ENCODE results near the gene HOXA4.

The HOXA4 gene

DNA sequence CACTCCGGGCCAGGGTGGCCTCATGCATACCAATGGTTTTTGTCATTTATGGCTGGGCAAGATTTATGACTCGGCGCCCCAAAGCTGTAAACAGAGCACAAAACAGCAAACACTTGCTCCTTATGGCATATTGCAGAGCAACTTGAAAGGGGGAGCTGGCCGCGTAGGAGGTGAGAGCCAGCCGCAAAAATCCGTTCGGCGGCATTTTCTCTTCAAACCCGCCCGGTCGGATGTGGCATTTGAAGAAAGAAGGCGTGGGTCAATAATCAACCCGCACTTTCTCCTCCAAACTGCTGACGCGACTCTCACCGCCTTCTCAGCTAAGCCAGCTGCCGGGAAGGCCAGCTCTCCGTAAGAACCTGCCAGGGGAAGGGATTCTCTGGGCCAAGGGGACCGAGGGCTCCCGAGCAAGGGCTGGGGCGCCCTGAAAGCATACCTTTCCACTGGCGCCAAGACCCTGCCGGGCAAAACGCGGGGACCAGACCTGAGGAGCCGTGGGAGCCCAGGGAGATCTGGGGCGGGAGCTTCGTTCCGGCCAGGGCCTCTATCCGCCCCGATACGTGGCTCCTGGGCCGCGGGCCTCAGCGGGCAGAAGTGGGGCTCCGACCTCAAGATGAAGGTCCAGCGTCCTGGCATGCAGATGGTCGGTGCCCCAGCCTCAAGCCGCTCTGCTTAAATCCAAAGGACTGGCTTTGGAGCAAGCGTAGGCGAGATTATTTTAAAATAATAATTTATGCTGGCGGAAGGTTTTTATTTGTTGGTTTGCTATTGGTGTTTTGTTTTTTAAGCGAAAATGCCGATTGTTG lies 15.1 kb downstream of the HOXA4 start:
- no peak for DNase-seq

- no peak for DNase-seq
Measured at GRCh38 chr7:27114881-27115220, 15.7 kb downstream of the HOXA4 start.

GRCh38 chr7:27113991-27114769 lies 16.4 kb downstream of the HOXA4 start:
- DNase-seq: no peak

GRCh38 chr7:27112955-27113949 lies 17.3 kb downstream of the HOXA4 start:
- DNase-seq: no peak

- no peak for DNase-seq
Measured at GRCh38 chr7:27112361-27112760, 18.2 kb downstream of the HOXA4 start.

GRCh38 chr7:27111751-27112277 lies 18.7 kb downstream of the HOXA4 start:
- DNase-seq: no peak

DNA sequence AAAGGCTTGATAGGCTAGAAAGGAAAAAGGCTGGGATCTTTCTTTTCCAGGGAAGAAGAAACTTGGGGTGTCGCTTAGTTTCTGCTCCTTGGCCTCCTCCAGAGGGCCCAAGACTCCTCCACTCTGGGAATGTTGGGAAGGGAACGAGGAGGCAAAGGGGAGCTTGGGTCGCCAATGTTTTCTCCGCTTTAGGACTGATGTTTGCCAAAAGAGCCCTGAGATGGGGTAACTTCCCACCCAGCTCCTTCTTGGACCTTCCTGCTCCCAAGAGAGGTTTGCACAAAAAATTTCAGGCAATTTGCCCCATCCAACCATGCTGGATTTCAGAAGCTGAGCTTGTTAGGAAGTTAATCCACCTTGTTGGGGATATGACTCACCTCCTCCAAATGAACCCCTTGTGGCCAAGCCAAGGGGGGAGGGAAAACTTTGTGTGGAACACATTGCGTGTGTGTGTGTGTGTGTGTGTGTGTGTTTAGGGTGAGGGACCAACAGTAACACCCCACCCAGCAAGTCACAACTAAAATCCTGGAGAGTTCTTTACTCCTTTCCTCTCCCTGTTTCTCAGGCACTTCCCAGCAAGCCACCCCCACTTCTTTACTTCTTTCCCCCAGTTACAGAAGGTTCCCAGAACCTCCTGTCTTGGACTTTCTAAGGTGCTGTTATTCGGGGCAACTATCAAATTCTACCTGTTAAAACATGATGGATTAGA lies 19.4 kb downstream of the HOXA4 start:
- no peak for DNase-seq

DNA sequence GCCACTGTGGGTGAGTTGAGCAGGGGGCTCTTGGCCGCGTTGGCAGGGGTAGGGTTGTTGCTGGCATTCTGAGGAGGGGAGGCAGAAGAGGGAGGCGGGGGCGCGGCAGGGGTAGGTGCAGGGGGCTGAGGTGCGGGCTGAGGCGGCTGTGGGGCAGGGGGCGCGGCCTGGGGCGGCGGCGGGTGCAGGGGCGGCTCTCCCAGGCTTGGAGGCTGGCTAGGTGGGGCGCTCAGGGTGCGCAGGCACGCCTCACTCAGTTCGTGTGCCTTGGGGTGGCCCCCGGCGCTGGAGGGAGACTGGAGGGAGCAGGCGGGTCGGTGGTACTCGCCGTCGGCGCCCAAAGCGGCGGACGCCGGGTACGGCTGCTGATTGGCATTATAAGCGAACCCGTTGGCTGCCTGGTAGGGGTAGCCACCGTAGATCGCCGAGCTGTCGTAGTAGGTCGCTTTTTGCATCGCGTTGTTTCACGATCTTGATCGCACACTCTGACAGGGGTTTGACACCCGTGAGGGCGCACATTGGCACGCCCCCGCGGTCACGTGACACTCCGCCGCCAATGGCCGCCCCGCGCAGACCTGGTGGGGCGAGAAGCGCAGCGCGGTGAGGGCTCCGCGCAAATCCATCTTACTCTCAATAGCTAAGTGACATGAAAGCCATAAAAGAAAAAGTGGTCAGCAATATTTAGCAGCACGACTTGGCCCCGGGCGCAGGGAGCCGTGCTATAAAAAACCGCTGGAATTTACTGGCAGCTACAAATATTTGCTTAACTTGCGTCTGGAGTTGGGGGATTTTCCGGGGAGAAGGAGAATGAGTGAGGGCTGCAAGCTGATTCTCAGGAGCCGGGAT lies 20.1 kb downstream of the HOXA4 start:
- DNase-seq: no peak

GRCh38 chr7:27109466-27110185 lies 20.9 kb downstream of the HOXA4 start:
- DNase-seq: no peak

DNA sequence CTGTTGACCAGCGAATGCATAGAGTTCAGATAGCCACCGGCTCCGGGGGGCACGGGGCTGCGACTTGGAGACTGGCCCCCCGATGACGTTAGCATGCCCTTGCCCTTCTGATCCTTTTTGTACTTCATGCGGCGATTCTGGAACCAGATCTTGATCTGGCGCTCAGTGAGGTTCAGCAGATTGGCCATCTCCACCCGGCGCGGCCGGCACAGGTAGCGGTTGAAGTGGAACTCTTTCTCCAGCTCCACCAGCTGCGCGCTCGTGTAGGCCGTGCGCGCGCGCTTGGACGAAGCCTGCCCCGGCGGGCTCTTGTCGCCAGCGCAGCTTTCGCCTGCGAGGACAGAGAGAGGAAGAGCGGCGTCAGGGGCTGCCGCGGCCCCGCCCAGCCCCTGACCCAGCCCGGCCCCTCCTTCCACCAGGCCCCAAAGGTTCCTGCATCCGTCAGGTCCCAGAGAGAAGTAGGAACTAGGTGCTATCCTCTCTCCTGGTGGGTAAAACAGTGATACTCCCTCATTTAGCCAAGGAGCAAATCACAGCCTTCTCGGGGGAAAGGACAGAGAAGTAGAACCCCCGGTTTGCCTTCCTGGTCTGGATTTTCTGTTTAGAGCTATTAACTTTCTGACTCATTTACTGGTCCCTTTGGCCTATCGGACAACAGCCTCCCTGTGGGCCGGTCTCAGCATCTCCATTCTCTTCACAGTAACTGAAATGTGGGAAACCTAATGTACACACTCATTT lies 22.0 kb downstream of the HOXA4 start:
- no peak for DNase-seq

- DNase-seq: no peak
Measured at GRCh38 chr7:27107391-27108381, 22.9 kb downstream of the HOXA4 start.

DNA sequence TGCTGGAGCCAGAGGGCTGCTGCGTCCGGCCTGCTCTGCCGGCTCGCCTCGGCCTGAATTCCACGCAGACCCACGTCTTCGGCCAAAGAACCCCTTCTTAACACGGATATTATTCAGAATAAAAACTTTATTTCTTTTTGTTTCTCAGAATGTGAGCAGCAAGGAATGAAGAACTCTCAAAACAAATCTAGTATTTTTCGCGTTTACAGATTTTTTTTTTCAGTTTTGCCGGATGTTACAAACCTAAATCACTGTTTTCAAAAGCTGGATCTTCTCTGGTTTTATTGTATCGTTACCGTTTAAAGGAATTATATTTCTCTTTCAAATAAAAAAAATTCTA lies 23.7 kb downstream of the HOXA4 start:
- DNase-seq: no peak

DNA sequence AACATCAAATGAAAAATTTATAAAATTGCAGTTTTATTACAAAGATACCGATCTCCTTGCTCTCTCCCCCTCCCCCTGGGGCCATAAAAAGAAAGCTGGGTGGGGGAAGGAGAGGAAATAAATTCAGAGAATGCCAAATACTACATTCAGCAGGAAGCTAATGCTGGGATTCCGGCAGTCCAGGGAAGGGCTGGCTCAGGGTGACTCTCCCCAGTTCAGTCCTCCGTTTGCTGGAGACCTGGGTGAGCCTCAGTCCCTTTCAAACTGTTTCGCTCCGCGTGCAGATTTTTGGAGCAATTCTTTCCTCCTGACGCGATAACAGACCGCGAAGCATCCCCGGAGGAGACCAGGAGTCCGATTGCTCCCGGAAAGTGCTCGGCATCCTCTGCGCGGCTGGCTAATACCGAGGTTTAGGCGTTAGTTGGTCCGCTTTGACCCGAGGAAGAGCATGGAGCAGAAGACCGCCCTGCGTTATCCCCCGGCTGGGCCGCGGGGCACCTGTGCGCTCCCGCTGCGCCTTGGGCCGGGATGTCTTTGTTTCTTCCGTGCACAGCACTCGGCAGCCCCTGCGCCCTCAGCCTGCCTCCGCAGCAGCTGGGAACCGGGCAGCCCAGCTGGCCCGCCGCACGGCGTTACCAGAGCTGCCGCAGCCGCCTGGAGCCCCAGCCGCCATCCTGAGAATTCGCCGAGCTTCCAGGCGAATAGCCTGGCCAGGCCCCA lies 24.2 kb downstream of the HOXA4 start:
- DNase-seq: no peak

DNA sequence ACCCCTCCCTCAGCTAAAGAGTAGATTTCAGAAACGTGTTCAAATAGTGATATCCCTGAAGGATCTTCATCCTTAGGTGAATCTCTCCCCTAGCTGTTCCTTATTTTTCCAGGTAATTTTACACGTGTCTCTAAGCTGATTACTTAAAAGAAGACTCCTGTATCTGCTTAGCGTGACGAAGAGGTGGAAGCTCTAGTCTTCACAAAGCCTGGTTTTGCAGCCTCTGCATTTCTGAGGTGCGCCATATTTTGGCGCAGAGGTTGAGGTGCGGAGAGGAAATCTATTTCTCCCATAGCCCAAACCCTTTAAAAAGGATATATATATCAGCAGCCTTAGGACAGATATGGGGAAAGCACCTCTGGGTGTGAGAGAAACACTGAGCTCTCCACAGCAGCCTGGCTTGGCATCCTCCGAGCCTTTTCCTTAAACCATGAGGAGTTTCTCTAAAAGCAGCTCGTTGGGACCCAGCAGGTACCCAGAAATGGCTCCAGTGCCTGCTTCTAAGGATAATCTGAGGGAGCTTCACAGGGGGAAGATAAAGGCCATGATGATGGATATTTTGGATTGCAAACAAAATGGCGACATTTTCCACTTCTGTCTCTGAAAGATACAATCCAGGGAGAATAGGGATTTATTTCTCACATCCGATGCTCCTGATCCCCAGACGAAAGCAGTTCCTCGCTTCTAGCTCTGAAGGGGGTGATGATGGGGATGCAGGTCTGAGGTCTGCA lies 25.1 kb downstream of the HOXA4 start:
- DNase-seq: no peak

- no peak for DNase-seq
Measured at GRCh38 chr7:27104341-27105058, 26.1 kb downstream of the HOXA4 start.

DNA sequence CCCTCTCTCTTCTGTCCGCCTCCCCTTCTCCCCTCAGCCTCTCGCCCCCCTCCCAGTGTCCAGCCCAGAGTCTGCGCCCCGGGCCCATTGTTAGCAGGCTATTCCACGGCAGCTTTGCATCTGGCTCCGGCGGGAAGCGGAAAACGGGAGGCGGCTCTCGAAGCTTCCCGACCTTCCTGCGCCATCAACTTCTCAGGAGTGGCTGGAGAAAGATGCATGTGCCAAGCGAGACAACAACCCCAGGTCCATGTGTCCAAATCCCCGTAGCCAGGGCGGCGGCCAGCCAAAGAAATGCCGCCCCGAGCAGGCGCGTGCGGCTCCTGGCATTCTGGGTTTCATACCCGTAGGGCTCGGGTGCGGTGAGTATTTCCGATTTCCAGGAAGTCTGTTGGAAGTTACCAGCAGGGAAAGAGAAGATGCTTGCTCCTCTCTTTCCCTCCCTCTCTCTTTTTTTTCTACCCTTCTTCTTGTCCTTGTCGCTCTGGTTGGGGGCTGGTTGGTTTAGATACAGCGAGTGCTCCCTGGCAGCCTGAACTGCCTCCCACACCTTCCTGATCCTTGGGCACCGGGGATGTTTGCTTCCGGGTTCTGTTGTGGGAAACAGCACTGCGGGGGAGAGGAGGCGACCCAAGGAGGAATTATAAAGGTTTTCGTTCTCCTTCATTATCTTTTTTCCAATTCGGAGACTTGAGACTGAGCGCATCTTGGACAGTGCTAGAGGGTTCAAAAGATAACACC lies 26.9 kb downstream of the HOXA4 start:
- DNase-seq: no peak

Data from NK-92 treated with Interleukin-12 subunit alpha and Interleukin-12 subunit beta, amount 100 ng/mL, for 24 hours (cell line).